Erythroblast (primary cell): ENCODE measurements around the gene CKS1B.

Experiments
- GATA1 ChIP-seq: IDR thresholded peaks from 2 replicates; pipeline ENCODE4 v1.6.1; 2011; ENCODE audit warnings: low read depth, mild to moderate bottlenecking, control low read depth, low read length, moderate library complexity
- POLR2A ChIP-seq: IDR thresholded peaks from 2 replicates; pipeline ENCODE4 v1.6.1; 2011; ENCODE audit warnings: mild to moderate bottlenecking, low read length

DNA sequence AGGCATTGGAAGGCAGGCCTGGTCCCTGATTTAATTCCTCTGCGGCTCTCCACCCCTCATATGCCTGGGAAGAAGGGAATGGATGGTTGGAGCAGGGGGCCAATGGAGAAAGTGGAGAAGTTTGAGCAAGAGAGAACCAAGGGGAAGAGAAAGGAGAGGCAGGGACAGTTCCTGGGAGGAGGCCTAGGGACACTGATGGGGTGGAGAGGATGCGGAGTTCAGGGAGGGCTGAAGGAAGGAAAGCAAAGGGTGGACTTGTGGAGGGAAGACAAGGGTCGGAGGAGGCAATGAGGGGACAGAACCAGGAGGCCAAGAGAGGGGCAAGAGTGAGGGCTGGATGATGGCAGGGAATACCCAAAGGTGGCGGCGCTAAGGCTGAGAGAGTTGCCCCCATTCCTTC is 35.3 kb downstream of the CKS1B start:
- TF ChIP-seq POLR2A (no peak), GATA1 (no peak)
